Prostate gland (tissue), 2 donors: Measurements from ENCODE around the gene EIF2B1. TPM values are rescaled to one million over a fixed set of nuclear protein-coding genes. Genes with fewer than 3 reads are reported as not detected.

Experiments used
- DNase-seq: peaks from one replicate; pipeline ENCODE4 v3.0.0-alpha.2; 2019; ENCODE audit warnings: low spot score
- H3K27ac ChIP-seq, 2 donors: fragments of 200-600 bp; sonication (generic); 2 replicates each; pipeline ENCODE4 v1.5.1; 2017 to 2019
- H3K27me3 ChIP-seq: fragments of 200-600 bp; sonication (generic); replicated peaks from 2 replicates; pipeline ENCODE4 v1.5.1; 2019; ENCODE audit not compliant: insufficient read depth
- H3K36me3 ChIP-seq, 2 donors: fragments of 200-600 bp; sonication (generic); 1 replicate in 1 of 2; 2 replicates in 1 of 2; pipeline versions ENCODE4 v1.5.1 to v1.8.1; 2017 to 2019
- H3K4me1 ChIP-seq: fragments of 200-600 bp; sonication (generic); replicated peaks from 2 replicates; pipeline ENCODE4 v1.5.1; 2019
- H3K4me3 ChIP-seq, 2 donors: fragments of 200-600 bp; sonication (generic); 2 replicates each; pipeline ENCODE4 v1.5.1; 2017 to 2019
- H3K9me3 ChIP-seq: fragments of 200-600 bp; sonication (generic); 2 replicates; pipeline ENCODE4 v1.5.1; 2017
- CTCF ChIP-seq, 4 experiments: fragments of 200-600 bp in 2 of 4; fragments of 450-650 bp in 2 of 4; sonication (generic) in 2 of 4; IDR thresholded peaks; 1 replicate in 3 of 4; 2 replicates in 1 of 4; pipeline ENCODE4 v1.5.1; 2016 to 2019; ENCODE audit warnings: antibody characterized with exemption in 4 of 4, mild to moderate bottlenecking in 2 of 4, moderate library complexity in 2 of 4
- POLR2A ChIP-seq: fragments of 450-650 bp; IDR thresholded peaks from one replicate; pipeline ENCODE4 v1.6.1; 2016; ENCODE audit warnings: antibody characterized with exemption, mild to moderate bottlenecking
- POLR2AphosphoS5 ChIP-seq: sonication (generic); formaldehyde crosslinking; IDR thresholded peaks from one replicate; pipeline ENCODE4 v1.6.1; 2017; ENCODE audit warnings: antibody characterized with exemption
- WGBS: methylation state at CpG from one replicate; pipeline ENCODE4 v1.1.5; 2018; 5-methylcytosine and 5-hydroxymethylcytosine counted together
- intact Hi-C: fragments of 100-400 bp; cut with DNase I; formaldehyde crosslinking; loops from one replicate; pipeline ENCODE4 v1.14.2; 2022
- total RNA-seq, 2 donors: library from RNA; depleted of rRNA; stranded (reverse); fragments of >200 nt; gene quantifications; one replicate each; pipeline ENCODE4 v1.1.0, GENCODE V29; 2016

The EIF2B1 gene
- 100 to 1,000 TPM in 1 of 2 donors, 10 to 100 TPM in 1; 98.7 to 122 TPM for total RNA-seq

- under 1% methylated on average over 51 of the region's 52 CpGs for WGBS
- Histone ChIP-seq H3K4me3 (peak within 1 kb of the TSS; percentile 65 to 90), H3K27ac (peak within 1 kb of the TSS; percentile 67 to 70), H3K4me1 (peaks cover 4% of the 10 kb centered on the region), H3K36me3 (no peaks in the 10 kb centered on the region), H3K9me3 (no peaks in the 10 kb centered on the region), H3K27me3 (no peaks in the 10 kb centered on the region)
- peak; percentile 100 for TF ChIP-seq POLR2AphosphoS5
- TF ChIP-seq CTCF (IDR thresholded peaks at IDR 0.05), result peak in 1 of 4 experiments; percentile 21
- TF ChIP-seq POLR2A, result peak; percentile 38
- intact Hi-C loops, result no loop called here
- peak; percentile 94 for DNase-seq
Measured at GRCh38 chr12:123633379-123634141, at the start of gene EIF2B1, which contains the start of gene GTF2H3. TSS of gene EIF2B1 (minus strand) at chr12:123633686. CDS start at chr12:123633557, 129 bp downstream. TSS of gene GTF2H3 (plus strand) at chr12:123633829. CDS start at chr12:123633860, 31 bp downstream.

- Histone ChIP-seq H3K4me3 (no peak overlapping the region), H3K9me3 (no peaks in the 10 kb centered on the region), H3K36me3 (no peaks in the 10 kb centered on the region), H3K27ac (no peak overlapping the region), H3K4me1 (no peaks in the 10 kb centered on the region), H3K27me3 (no peaks in the 10 kb centered on the region)
- intact Hi-C loops, result no loop called here
- WGBS, result 91% methylated on average over 2 of the region's 2 CpGs
- DNase-seq, result no peak
- no peak for TF ChIP-seq POLR2AphosphoS5
Measured at GRCh38 chr12:123681605-123682004, 48.1 kb upstream of the EIF2B1 start.

GRCh38 chr12:123678981-123679380 lies 45.5 kb upstream of the EIF2B1 start:
- DNase-seq, result no peak
- Histone ChIP-seq H3K27me3 (no peaks in the 10 kb centered on the region), H3K4me1 (no peaks in the 10 kb centered on the region), H3K36me3 (peaks cover 0 to 7% of the 10 kb centered on the region in 2 donors), H3K4me3 (no peak overlapping the region), H3K9me3 (no peaks in the 10 kb centered on the region), H3K27ac (no peak overlapping the region)
- TF ChIP-seq CTCF (IDR thresholded peaks at IDR 0.05), result no peak
- TF ChIP-seq POLR2AphosphoS5, result no peak
- TF ChIP-seq POLR2A, result no peak
- 97% methylated on average over 10 of the region's 10 CpGs for WGBS
- intact Hi-C loops, result no loop called here

- Histone ChIP-seq H3K4me3 (no peak overlapping the region), H3K36me3 (peaks cover 0 to 7% of the 10 kb centered on the region in 2 donors), H3K27me3 (no peaks in the 10 kb centered on the region), H3K9me3 (no peaks in the 10 kb centered on the region), H3K4me1 (no peaks in the 10 kb centered on the region), H3K27ac (no peak overlapping the region)
- no peak for DNase-seq
- no peak for TF ChIP-seq POLR2AphosphoS5
- no peak for TF ChIP-seq POLR2A
- no peak for TF ChIP-seq CTCF (IDR thresholded peaks at IDR 0.05)
- intact Hi-C loops, result no loop called here
- WGBS, result 90% methylated on average over 9 of the region's 9 CpGs
Measured at GRCh38 chr12:123676616-123677320, 43.3 kb upstream of the EIF2B1 start.

GRCh38 chr12:123675436-123675835 lies 42.0 kb upstream of the EIF2B1 start:
- WGBS, result 100% methylated on average over 1 of the region's 1 CpG
- TF ChIP-seq POLR2A, result no peak
- TF ChIP-seq CTCF (IDR thresholded peaks at IDR 0.05), result no peak
- no peak for TF ChIP-seq POLR2AphosphoS5

More at GRCh38 chr12:123675436-123675835, 42.0 kb upstream of the EIF2B1 start:
- intact Hi-C loops, result no loop called here
- Histone ChIP-seq H3K27me3 (no peaks in the 10 kb centered on the region), H3K27ac (no peak overlapping the region), H3K36me3 (peaks cover 0 to 7% of the 10 kb centered on the region in 2 donors), H3K9me3 (no peaks in the 10 kb centered on the region), H3K4me3 (no peak overlapping the region), H3K4me1 (no peaks in the 10 kb centered on the region)
- no peak for DNase-seq
